Prostate gland (tissue), 2 donors: ENCODE data around the gene SLIT3. TPM values are rescaled to one million over a fixed set of nuclear protein-coding genes. Genes with fewer than 3 reads are reported as not detected.

Experiments used
- DNase-seq: peaks from one replicate; pipeline ENCODE4 v3.0.0-alpha.2; 2019; ENCODE audit warnings: low spot score
- H3K27ac ChIP-seq, 2 donors: fragments of 200-600 bp; sonication (generic); 2 replicates each; pipeline ENCODE4 v1.5.1; 2017 to 2019
- H3K27me3 ChIP-seq: fragments of 200-600 bp; sonication (generic); replicated peaks from 2 replicates; pipeline ENCODE4 v1.5.1; 2019; ENCODE audit not compliant: insufficient read depth
- H3K36me3 ChIP-seq, 2 donors: fragments of 200-600 bp; sonication (generic); 1 replicate in 1 of 2; 2 replicates in 1 of 2; pipeline versions ENCODE4 v1.5.1 to v1.8.1; 2017 to 2019
- H3K4me1 ChIP-seq: fragments of 200-600 bp; sonication (generic); replicated peaks from 2 replicates; pipeline ENCODE4 v1.5.1; 2019
- H3K4me3 ChIP-seq, 2 donors: fragments of 200-600 bp; sonication (generic); 2 replicates each; pipeline ENCODE4 v1.5.1; 2017 to 2019
- H3K9me3 ChIP-seq: fragments of 200-600 bp; sonication (generic); 2 replicates; pipeline ENCODE4 v1.5.1; 2017
- POLR2A ChIP-seq: fragments of 450-650 bp; IDR thresholded peaks from one replicate; pipeline ENCODE4 v1.6.1; 2016; ENCODE audit warnings: antibody characterized with exemption, mild to moderate bottlenecking
- POLR2AphosphoS5 ChIP-seq: sonication (generic); formaldehyde crosslinking; IDR thresholded peaks from one replicate; pipeline ENCODE4 v1.6.1; 2017; ENCODE audit warnings: antibody characterized with exemption
- WGBS: methylation state at CpG from one replicate; pipeline ENCODE4 v1.1.5; 2018; 5-methylcytosine and 5-hydroxymethylcytosine counted together
- intact Hi-C: fragments of 100-400 bp; cut with DNase I; formaldehyde crosslinking; loops from one replicate; pipeline ENCODE4 v1.14.2; 2022
- total RNA-seq, 2 donors: library from RNA; depleted of rRNA; stranded (reverse); fragments of >200 nt; gene quantifications; one replicate each; pipeline ENCODE4 v1.1.0, GENCODE V29; 2016
- TF ChIP-seq, protein P1 (sequence below), 4 experiments: fragments of 200-600 bp in 2 of 4; fragments of 450-650 bp in 2 of 4; sonication (generic) in 2 of 4; IDR thresholded peaks; 1 replicate in 3 of 4; 2 replicates in 1 of 4; pipeline ENCODE4 v1.5.1; 2016 to 2019; ENCODE audit warnings: antibody characterized with exemption in 4 of 4, mild to moderate bottlenecking in 2 of 4, moderate library complexity in 2 of 4

The SLIT3 gene
- total RNA-seq, 2 donors from 2014 or later, result 8.3 TPM

DNA sequence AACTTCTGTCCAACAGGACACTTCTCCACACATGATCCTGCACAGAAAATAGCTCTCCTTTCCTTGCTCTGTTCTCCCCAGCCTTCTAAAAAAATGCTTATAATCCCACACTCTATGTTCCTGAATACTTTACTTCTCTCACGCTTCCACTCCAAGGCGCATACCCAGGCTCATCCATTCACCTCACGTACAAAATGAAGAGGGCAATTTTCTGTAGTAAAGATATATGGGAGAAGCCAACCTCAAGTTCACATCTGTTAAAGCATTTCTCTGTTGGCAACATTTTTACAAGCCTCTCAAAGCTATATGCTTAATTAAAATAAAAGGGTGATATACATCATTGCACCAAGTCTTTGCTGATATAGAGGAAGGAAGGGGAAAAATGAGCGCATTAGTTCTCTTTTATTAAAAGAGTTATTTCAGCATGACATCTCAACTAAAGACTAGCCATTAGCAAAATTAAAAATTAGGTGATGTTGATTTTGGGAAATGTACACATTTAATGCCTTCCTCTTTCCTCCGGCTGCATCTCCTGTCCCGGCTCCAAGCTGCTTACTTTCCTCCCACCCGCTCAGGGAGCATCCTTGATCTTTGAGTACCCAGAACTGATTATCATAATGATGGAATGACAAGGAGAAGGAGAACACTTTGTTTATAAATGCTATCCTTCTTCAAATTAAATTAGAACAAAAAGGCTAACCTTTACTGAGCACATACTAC is 379.6 kb downstream of the SLIT3 start:
- Histone ChIP-seq H3K4me1 (no peaks in the 10 kb centered on the region), H3K27me3 (no peaks in the 10 kb centered on the region), H3K9me3 (no peaks in the 10 kb centered on the region), H3K36me3 (no peaks in the 10 kb centered on the region), H3K4me3 (no peak overlapping the region), H3K27ac (no peak overlapping the region)
- TF ChIP-seq, protein P1, sequence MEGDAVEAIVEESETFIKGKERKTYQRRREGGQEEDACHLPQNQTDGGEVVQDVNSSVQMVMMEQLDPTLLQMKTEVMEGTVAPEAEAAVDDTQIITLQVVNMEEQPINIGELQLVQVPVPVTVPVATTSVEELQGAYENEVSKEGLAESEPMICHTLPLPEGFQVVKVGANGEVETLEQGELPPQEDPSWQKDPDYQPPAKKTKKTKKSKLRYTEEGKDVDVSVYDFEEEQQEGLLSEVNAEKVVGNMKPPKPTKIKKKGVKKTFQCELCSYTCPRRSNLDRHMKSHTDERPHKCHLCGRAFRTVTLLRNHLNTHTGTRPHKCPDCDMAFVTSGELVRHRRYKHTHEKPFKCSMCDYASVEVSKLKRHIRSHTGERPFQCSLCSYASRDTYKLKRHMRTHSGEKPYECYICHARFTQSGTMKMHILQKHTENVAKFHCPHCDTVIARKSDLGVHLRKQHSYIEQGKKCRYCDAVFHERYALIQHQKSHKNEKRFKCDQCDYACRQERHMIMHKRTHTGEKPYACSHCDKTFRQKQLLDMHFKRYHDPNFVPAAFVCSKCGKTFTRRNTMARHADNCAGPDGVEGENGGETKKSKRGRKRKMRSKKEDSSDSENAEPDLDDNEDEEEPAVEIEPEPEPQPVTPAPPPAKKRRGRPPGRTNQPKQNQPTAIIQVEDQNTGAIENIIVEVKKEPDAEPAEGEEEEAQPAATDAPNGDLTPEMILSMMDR (IDR thresholded peaks at IDR 0.05), result no peak
- TF ChIP-seq POLR2AphosphoS5, result no peak
- no peak for TF ChIP-seq POLR2A
- DNase-seq, result no peak
- intact Hi-C loops, result no loop called here
- 93% methylated on average over 7 of the region's 7 CpGs for WGBS

DNA sequence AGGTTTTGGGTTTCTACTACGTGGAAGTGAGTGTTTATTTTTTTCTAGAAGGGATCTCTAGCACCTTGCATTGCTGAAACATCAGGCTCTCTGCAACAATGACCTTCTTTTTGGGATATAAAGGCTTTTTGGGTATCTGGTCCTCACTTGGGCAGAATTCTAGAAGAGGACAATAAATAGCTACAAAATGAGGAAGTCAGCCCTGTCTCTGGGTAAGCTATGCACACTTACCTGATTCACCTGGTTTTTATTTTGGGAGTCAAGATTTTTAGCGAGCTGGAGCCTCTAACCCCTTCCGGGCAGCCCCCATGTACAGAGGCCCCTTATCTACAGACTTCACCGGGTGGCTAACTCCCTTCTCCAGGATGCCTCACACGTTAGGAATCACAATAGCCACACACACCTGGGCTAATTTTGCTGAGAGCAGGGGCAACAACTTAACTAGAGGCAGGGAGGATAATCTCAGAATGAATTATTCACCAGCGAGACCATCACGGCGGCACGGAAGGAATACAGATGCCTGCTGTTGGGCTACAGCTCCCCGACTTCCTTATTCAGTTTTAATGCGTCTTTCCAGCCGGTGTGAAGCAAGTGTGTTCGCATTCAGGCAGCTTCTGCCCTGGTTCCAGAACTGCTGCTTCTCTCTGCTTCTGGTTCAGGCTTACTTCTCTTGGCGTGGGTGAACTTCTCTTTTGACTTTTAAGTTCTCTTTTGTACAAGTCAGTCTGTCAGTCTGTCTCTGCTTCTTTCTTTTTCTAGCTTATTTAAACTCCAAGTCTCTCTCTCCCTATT is 380.7 kb downstream of the SLIT3 start:
- no peaks in the 10 kb centered on the region for H3K9me3 ChIP-seq
- no peaks in the 10 kb centered on the region for H3K27me3 ChIP-seq
- 69% methylated on average over 14 of the region's 14 CpGs for WGBS
- intact Hi-C loops, result no loop called here
- no peaks in the 10 kb centered on the region for H3K4me1 ChIP-seq
- no peak for DNase-seq
- H3K4me3 ChIP-seq, result no peak overlapping the region
- H3K27ac ChIP-seq, result no peak overlapping the region
- TF ChIP-seq POLR2A, result no peak
- TF ChIP-seq, protein P1 (IDR thresholded peaks at IDR 0.05), result no peak
- TF ChIP-seq POLR2AphosphoS5, result no peak
- no peaks in the 10 kb centered on the region for H3K36me3 ChIP-seq

DNA sequence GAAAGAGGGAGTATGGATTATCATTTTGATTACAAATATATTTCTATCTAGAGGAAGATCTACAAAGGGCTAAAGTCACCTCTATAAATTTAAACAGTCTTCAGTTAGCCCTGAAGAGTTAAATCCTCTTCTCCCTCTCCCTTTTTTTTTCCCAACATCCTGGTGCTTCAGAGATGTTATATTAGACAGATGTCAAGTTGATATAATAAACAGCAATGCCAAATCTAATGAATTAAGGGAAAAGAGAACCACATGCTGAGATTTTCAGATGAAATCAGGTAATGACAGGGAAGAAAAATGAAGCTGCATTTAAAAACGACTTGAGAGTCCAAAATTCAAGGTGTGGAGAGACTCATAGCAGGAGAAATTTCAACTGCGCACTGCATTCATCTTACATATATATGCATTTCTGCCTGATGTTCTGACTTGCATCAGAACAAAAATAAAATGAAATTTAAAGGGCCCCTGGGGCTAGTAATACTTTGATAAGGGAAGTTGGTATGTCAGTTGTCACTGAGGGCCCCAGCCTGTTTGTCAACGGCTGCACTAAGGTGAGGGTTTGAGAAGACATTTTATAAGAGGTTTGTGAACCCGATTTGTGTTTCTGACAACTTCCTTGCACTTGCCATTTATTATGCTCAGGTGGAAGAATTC is 382.9 kb downstream of the SLIT3 start:
- intact Hi-C loops, result no loop called here
- Histone ChIP-seq H3K4me3 (no peak overlapping the region), H3K27ac (no peak overlapping the region), H3K4me1 (no peaks in the 10 kb centered on the region), H3K36me3 (no peaks in the 10 kb centered on the region), H3K9me3 (no peaks in the 10 kb centered on the region), H3K27me3 (no peaks in the 10 kb centered on the region)
- WGBS, result 55% methylated on average over 4 of the region's 4 CpGs
- DNase-seq, result no peak
- TF ChIP-seq, protein P1 (IDR thresholded peaks at IDR 0.05), result no peak
- TF ChIP-seq POLR2AphosphoS5 (no peak), POLR2A (no peak)

DNA sequence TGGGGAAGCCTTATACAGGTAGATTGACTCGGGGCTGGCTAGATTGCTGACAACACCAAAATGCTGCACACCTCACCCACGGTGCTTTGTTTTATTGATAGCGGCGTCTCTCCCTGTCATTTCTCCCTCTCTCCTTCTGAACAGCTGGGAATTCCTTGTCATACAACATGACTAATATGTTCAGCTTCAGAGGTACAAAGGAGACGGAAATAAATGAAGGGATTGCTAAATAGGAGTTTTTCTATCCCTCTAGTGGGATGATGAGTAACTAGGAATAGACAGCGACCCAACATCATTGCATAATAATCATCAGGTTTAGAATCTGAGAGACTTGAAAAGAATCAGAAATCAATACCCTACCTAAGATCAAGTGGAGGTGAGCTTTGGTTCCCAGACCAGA is 384.1 kb downstream of the SLIT3 start:
- Histone ChIP-seq H3K36me3 (no peaks in the 10 kb centered on the region), H3K9me3 (no peaks in the 10 kb centered on the region), H3K27ac (no peak overlapping the region), H3K4me1 (no peaks in the 10 kb centered on the region), H3K27me3 (no peaks in the 10 kb centered on the region), H3K4me3 (no peak overlapping the region)
- WGBS, result 59% methylated on average over 6 of the region's 6 CpGs
- intact Hi-C loops, result no loop called here
- TF ChIP-seq POLR2A (no peak), POLR2AphosphoS5 (no peak)
- TF ChIP-seq, protein P1 (IDR thresholded peaks at IDR 0.05), result no peak
- DNase-seq, result no peak
